GM18499 (cell line): ENCODE data around the gene DAD1.
"Not testable (repeated sequence)": the region's sequence is repeated elsewhere in the genome, so short reads cannot be mapped to it uniquely, and the experiment has no call there.

ENCODE experiments used
- ATAC-seq: cut with Tn5 transposase; IDR thresholded peaks from one replicate; pipeline ENCODE4 v1.9.1; 2021; ENCODE audit warnings: moderate number of reproducible peaks; ENCODE audit not compliant: insufficient read depth, unreplicated experiment

DAD1 gene

GRCh38 chr14:22600027-22600426 is 11.0 kb upstream of the DAD1 start:
- ATAC-seq, result no peak

DNA sequence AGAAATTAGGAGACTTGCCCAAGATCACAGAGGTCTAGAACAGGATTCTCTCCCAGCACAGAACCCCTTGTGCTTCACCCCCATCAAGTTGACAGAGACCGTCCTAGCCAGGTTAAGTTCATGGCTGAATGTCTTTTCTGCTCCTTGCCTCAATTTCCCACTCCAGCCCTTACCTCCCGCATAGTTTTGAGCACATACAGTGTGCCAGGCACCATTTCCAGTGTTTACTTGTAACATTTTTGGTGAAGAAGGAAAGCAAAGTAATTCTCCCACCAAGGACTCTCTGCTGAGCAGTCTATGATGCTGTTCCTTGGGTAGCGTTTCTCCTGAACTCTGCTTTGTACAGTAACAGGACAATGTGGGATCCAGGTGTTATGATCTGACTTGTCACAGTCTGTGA is 10.3 kb upstream of the DAD1 start:
- ATAC-seq, result no peak

- ATAC-seq, result no peak
Measured at GRCh38 chr14:22598896-22599244, 9.8 kb upstream of the DAD1 start.

DNA sequence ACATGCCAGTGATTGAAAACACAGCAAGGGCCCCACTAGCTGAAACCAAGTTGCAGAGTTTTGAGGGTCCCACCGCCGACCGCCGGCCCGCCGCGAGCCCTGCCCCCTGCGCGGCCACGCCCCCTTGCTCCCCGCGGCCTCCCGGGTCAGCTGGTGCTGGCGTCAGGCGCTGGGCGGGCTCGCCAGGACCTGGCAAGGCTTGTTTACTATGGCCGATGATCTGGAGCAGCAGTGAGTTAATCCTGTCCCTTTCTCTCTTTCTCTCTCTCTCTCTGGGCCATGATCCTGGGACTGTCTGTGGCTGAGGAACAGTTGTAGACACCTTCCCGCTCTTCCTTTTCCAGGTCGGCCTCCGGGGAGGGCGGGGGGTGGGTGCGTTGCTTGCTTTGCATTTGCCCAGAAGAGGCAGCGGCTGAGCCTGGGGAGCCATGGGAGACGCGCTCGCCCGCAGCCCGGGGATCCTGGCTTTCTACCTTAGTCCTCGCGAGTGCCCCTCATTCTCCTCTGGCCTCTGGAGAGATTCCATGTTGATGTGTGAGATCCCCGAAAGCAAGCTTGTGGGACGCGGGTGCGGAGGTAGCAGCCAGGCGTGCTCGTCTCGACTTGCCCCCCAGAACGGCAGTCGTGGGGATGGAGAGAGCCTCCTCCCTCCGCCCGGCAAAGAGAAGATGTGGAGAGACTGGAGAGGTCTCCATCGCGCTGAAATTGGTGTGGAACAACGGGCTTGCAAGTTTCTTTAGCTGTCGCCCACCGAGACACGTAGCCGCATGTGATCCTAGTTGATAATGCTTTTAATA is 9.3 kb upstream of the DAD1 start, which contains the start of gene ABHD4:
Gene ABHD4 (plus strand): TSS at position 202 of the 797 bp plus-strand sequence. CDS start 7 bp downstream, at position 209.
- no peak for ATAC-seq

DNA sequence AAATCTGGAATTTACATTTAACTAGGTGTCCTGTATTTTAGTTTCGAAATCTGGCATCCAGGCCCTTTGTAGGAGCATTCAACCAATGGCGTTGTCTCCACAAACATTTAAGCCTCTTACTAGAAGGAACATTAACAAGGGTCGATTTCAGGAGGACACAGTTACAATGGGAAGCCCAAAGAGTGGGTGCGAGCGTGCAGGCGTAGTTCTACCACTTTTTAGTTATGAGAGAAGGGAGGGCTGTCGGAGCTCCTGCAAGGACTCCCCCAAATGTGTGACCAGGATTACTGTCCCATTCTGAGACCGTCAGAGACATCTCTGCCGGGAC is 8.7 kb upstream of the DAD1 start:
- ATAC-seq, result no peak

- ATAC-seq, result no peak
Measured at GRCh38 chr14:22597265-22597664, 8.2 kb upstream of the DAD1 start.

- ATAC-seq, result no peak
Measured at GRCh38 chr14:22596354-22596879, 7.4 kb upstream of the DAD1 start.

- no peak for ATAC-seq
Measured at GRCh38 chr14:22594156-22594716, 5.2 kb upstream of the DAD1 start.

DNA sequence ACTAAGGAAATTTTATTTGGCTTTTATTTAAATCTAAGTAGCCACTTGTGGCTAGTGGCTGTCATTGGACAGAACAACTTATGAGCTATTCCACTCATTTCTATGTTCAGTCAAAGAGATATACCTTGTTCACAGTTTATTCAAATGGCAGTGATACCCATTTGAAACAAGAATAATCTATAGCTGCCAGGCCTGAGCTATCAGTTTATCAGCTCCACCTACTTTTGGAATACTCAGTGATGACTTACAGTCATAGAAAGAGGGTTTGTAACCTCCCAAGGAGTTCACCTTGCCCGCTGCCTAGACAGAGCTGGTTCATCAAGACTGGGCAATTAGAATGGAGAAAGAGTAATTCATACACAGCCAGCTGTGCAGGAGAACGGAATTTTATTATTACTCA is 4.6 kb upstream of the DAD1 start:
- no peak for ATAC-seq

- no peak for ATAC-seq
Measured at GRCh38 chr14:22593189-22593588, 4.2 kb upstream of the DAD1 start.

DNA sequence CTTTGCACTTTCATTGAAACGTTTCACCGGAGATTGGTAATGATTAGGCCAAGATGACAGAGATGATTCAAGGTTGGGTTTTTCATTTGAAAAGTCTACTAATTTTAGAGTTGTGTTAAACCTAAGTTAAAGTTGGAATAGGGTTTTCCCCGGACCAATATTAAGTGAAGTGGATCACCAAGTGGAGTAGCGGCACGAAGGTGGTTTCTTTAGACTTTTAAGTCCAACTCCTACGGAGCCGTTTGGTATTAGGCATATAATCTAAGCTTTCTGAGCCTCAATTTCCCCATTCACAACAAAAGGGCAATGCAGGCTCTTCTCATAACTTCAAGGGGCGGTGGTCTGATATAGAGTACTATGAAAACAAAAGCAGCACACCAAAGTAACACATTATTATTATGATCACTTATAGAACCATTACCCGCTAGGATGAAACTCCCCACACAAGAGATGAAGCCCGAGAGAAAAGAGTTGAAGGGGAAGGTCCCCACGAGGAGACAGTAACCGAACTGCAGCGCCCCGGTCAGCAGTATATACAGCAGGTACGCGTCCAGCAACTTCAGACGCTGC is 413 bp downstream of the DAD1 start:
- ATAC-seq, result no peak

GRCh38 chr14:22587677-22588422 is 1.2 kb downstream of the DAD1 start:
- ATAC-seq, result not testable (repeated sequence)

DNA sequence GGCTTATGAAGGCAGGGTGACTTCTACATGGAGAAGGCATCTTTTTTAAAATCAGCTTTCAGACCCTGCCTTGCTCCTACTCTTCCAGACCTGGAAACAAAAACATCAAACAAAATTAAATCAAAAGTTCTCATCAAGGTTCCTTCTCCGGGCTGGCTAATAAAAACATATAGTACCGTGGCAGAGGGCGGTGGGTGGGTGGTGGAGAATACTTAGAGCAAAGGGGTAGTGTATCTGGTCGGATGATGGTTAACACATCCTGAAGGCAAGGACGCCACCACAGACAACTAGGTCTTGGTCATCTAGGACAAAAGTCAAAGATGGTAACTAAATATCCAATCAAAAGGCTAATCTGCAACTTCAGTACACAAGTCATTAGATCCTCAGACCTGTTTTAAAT is 1.8 kb downstream of the DAD1 start:
- ATAC-seq, result no peak

DNA sequence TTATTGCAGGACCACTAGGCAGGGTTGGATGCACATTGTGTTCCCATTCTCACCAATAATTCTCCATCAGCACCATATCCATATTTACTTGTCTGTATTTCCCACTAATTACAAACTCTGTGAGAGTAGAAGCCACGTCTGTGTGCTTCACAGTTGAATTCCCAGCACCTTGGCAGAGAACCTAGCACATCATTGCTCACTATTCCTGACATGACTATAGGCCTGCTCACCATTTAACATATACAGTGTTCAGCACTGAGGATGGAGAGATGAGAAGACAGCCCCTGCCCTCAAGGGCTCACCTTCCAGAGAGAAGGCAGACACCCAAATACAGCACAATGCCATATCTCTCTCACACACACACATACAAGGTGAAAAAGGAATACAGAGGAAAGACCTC is 5.0 kb downstream of the DAD1 start:
- no peak for ATAC-seq

DNA sequence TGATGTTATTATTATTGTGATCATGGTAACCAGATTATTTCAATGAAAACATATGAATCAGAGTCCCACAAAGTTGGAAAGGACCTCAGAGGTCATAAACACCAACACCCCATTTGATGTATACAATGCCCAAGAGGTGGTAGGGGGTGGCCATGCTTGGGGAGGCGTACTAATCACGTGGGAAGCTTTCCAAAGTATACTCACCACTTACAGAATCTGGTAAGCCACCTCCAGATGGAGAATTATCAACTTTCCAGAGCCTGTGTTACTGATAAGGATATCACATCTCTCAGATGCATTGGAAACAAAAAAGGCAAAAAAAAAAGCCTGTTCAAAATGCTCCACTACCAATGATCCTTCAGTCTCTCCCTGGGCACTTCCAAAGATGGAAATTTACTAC is 8.4 kb downstream of the DAD1 start:
- ATAC-seq, result no peak

GRCh38 chr14:22579881-22580280 is 9.1 kb downstream of the DAD1 start:
- ATAC-seq, result no peak

GRCh38 chr14:22579236-22579635 is 9.8 kb downstream of the DAD1 start:
- ATAC-seq, result no peak

- no peak for ATAC-seq
Measured at GRCh38 chr14:22577334-22577908, 11.6 kb downstream of the DAD1 start.

DNA sequence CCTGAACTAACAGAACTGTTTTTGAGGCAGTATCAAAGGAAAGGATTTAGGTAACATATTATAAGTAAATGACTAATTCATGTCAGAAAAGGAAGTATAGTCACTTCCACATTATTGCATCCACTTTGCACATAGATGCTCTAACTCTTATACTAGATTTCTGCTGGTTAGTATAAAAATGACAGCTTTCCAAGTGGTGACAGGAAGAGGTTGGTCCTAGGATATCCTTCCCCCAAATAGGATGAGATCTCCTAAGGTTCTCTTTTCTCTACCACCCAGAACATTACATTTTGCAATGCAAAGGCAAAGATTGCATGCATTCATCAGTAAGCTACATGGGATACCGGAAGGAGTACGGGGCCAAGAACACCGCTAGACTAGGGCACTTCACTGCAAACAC is 15.2 kb downstream of the DAD1 start:
- no peak for ATAC-seq

DNA sequence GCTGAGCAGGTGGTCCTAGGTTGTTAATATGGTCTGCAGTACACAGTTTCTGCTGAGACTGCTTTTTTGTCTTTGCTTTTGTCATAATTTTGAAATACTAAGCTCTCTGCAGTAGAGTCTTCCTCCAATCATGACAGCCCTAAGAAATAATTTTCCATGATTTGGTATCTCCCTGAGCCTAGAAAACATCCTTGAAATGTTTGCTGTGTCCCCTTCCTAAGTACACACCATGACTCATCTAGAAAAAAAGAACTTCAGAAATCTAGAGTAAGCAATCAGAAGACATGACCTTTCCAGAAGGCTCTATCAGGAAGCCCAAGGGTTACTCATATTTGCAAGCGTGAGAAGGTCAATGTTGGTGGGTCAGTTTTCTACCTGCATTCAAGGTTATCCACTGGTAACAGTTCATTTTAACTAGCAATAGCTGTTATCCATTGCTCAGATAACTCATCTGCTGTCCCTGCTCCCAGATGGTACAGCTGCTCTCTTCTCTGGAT is 16.4 kb downstream of the DAD1 start:
- no peak for ATAC-seq
